ENCODE data around the gene BLACAT1.

DNA sequence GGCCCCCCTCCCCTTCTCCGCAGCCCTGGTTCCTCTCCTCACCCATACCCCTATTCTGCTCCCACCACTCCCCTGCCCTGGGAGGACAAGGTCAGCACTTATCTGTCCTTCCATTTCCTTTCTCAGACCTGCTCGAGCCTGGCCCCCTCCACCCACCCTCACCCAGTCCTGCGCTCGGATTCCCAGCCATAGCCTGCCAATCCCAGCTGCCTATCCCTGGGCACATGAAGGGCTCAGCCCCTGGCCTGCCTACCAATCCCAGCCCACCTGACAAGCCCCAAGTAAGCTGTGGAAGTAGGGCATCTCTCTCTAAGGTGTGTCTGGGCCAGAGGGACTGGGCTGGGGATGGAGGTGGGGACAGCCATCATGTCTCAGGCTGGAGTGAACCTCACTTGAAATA, 5.4 kb downstream of the BLACAT1 start:
- TF ChIP-seq MYC (CRISPR knock-in tag; IDR thresholded peaks at IDR 0.05; ENCODE audit: borderline replicate concordance): no peak
- TF ChIP-seq, protein P1, sequence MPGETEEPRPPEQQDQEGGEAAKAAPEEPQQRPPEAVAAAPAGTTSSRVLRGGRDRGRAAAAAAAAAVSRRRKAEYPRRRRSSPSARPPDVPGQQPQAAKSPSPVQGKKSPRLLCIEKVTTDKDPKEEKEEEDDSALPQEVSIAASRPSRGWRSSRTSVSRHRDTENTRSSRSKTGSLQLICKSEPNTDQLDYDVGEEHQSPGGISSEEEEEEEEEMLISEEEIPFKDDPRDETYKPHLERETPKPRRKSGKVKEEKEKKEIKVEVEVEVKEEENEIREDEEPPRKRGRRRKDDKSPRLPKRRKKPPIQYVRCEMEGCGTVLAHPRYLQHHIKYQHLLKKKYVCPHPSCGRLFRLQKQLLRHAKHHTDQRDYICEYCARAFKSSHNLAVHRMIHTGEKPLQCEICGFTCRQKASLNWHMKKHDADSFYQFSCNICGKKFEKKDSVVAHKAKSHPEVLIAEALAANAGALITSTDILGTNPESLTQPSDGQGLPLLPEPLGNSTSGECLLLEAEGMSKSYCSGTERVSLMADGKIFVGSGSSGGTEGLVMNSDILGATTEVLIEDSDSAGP (CRISPR knock-in tag; IDR thresholded peaks at IDR 0.05; ENCODE audit: borderline replicate concordance): no peak
- no peak for TF ChIP-seq CHD4 (IDR thresholded peaks at IDR 0.05; ENCODE audit: borderline replicate concordance, low read length)
- TF ChIP-seq ZNF879 (CRISPR knock-in tag; IDR thresholded peaks at IDR 0.05): no peak
- TF ChIP-seq, protein P2, sequence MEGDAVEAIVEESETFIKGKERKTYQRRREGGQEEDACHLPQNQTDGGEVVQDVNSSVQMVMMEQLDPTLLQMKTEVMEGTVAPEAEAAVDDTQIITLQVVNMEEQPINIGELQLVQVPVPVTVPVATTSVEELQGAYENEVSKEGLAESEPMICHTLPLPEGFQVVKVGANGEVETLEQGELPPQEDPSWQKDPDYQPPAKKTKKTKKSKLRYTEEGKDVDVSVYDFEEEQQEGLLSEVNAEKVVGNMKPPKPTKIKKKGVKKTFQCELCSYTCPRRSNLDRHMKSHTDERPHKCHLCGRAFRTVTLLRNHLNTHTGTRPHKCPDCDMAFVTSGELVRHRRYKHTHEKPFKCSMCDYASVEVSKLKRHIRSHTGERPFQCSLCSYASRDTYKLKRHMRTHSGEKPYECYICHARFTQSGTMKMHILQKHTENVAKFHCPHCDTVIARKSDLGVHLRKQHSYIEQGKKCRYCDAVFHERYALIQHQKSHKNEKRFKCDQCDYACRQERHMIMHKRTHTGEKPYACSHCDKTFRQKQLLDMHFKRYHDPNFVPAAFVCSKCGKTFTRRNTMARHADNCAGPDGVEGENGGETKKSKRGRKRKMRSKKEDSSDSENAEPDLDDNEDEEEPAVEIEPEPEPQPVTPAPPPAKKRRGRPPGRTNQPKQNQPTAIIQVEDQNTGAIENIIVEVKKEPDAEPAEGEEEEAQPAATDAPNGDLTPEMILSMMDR (CRISPR knock-in tag; IDR thresholded peaks at IDR 0.05): no peak

Measured in HepG2 (cell line).